K562 (cell line): ENCODE results near the gene EDEM1. TPM values are rescaled to one million over a fixed set of nuclear protein-coding genes. Genes with fewer than 3 reads are reported as not detected.

Experiments used
- ATAC-seq: fragments of 200-7000 bp; cut with Tn5 transposase; 3 replicates; pipeline ENCODE4 v1.9.1; 2020; ENCODE audit warnings: moderate library complexity
- BruUV-seq: library from RNA; stranded (reverse); fragments of 400-500 nt; replicated peaks from 2 replicates; lab custom pipeline; 2021; lab: Mats Ljungman, UMichigan
- CTCF ChIA-PET: fragments of 300-600 bp; formaldehyde crosslinking; extraction: SDS; loops from one replicate; lab custom pipeline; 2021; ENCODE audit warnings: low intra/inter-chr PET ratio; lab: Yijun Ruan, JAX
- POLR2A ChIA-PET: fragments of 300-600, 350-650 bp; sonication (Branson Sonifier 250); formaldehyde crosslinking; extraction: SDS; loops from one replicate; lab custom pipeline; 2021; ENCODE audit warnings: antibody characterized with exemption, inconsistent platforms; lab: Yijun Ruan, JAX
- DNase-seq, 4 experiments: peaks; one replicate each; pipeline versions ENCODE4 v3.0.0 to v3.0.0-alpha.2; 2011 to 2018; ENCODE audit warnings: low spot score in 3 of 4, mixed read lengths in 3 of 4; ENCODE audit errors: extremely low read depth in 1 of 4
- FAIRE-seq: peaks from 2 replicates; lab custom pipeline; 2011; peaks lifted over from hg19 to GRCh38; lab: Jason Lieb, UNC
- H2AFZ ChIP-seq: 2 replicates; pipeline ENCODE4 v1.6.0; 2011; ENCODE audit warnings: low read depth, low read length, control low read depth, inconsistent platforms
- H3K27ac ChIP-seq: fragments of 200-600 bp; 3 replicates; pipeline ENCODE4 v1.8.0; 2011; ENCODE audit warnings: low read depth, mild to moderate bottlenecking, control low read depth, inconsistent platforms, low read length, moderate library complexity, mixed read lengths; ENCODE audit errors: extremely low read depth
- H3K27me3 ChIP-seq, 2 experiments: fragments of 300-600 bp in 1 of 2; 2 replicates in 1 of 2; 3 replicates in 1 of 2; pipeline versions ENCODE4 v1.6.0 to v1.8.0; 2011; ENCODE audit warnings: inconsistent platforms in 2 of 2, low read length in 2 of 2, mild to moderate bottlenecking in 1 of 2, mixed read lengths in 1 of 2, moderate library complexity in 1 of 2; ENCODE audit not compliant: control insufficient read depth in 2 of 2, insufficient read depth in 2 of 2
- H3K36me3 ChIP-seq: fragments of 300-600 bp; 3 replicates; pipeline ENCODE4 v1.8.0; 2011; ENCODE audit warnings: mild to moderate bottlenecking, low read length, inconsistent platforms; ENCODE audit not compliant: control insufficient read depth, insufficient read depth
- H3K4me1 ChIP-seq, 2 experiments: fragments of 200-600 bp in 1 of 2; replicated peaks in 1 of 2; 2 replicates in 1 of 2; 3 replicates in 1 of 2; pipeline versions ENCODE4 v1.5.1 to v1.8.0; 2011; ENCODE audit warnings: inconsistent platforms in 2 of 2, low read length in 2 of 2, mild to moderate bottlenecking in 1 of 2, mixed read lengths in 1 of 2, moderate library complexity in 1 of 2; ENCODE audit not compliant: control insufficient read depth in 2 of 2, insufficient read depth in 2 of 2
- H3K4me2 ChIP-seq: 2 replicates; pipeline ENCODE4 v1.6.1; 2011; ENCODE audit warnings: low read length, control low read depth, inconsistent platforms, mixed read lengths; ENCODE audit not compliant: insufficient read depth
- H3K4me3 ChIP-seq: fragments of 200-600 bp; sonication (generic), shearing (Covaris generic); 2 replicates; pipeline ENCODE4 v1.5.1; 2016; ENCODE audit warnings: control low read depth, inconsistent platforms
- H3K79me2 ChIP-seq: fragments of 200-600 bp; 3 replicates; pipeline ENCODE4 v1.8.0; 2011; ENCODE audit warnings: low read length, inconsistent platforms; ENCODE audit not compliant: control insufficient read depth, insufficient read depth
- H3K9ac ChIP-seq, 2 experiments: 2 replicates each; pipeline versions ENCODE4 v1.6.0 to v1.6.1; 2011; ENCODE audit warnings: low read depth in 2 of 2, low read length in 2 of 2, control low read depth in 1 of 2, inconsistent platforms in 1 of 2, mild to moderate bottlenecking in 1 of 2, mixed read lengths in 1 of 2; ENCODE audit not compliant: insufficient read depth in 1 of 2
- H3K9me1 ChIP-seq: one replicate; pipeline ENCODE4 v1.6.0; 2011; ENCODE audit warnings: inconsistent platforms, mild to moderate bottlenecking, low read length, moderate library complexity; ENCODE audit not compliant: control insufficient read depth, insufficient read depth
- H3K9me3 ChIP-seq: replicated peaks from 2 replicates; pipeline ENCODE4 v1.5.1; 2011; ENCODE audit warnings: low read depth, low read length, inconsistent platforms; ENCODE audit not compliant: control insufficient read depth, insufficient read depth
- H4K20me1 ChIP-seq: replicated peaks from 2 replicates; pipeline ENCODE4 v1.6.1; 2011; ENCODE audit warnings: low read length, inconsistent platforms, mixed read lengths; ENCODE audit not compliant: control insufficient read depth, insufficient read depth
- BCOR ChIP-seq: fragments of 450-650 bp; IDR thresholded peaks from 2 replicates; pipeline ENCODE4 v1.6.1; 2016
- FOSL1 ChIP-seq: fragments of 200-800 bp; sonication (Bioruptor generic); conservative IDR thresholded peaks from 2 replicates; pipeline ENCODE4 v1.6.1; 2016; ENCODE audit warnings: missing genetic modification characterization, missing compliant biosample characterization
- HDAC6 ChIP-seq: IDR thresholded peaks from 2 replicates; pipeline ENCODE4 v1.6.1; 2012; ENCODE audit warnings: low read depth, mild to moderate bottlenecking, control low read depth, inconsistent platforms, low read length, moderate library complexity
- LARP7 ChIP-seq: fragments of 450-650 bp; IDR thresholded peaks from 2 replicates; pipeline ENCODE4 v1.6.1; 2016
- NFIC ChIP-seq: fragments of 450-650 bp; IDR thresholded peaks from 2 replicates; pipeline ENCODE4 v1.6.1; 2017; ENCODE audit warnings: mild to moderate bottlenecking, inconsistent platforms
- PHF21A ChIP-seq: fragments of 450-650 bp; IDR thresholded peaks from 2 replicates; pipeline ENCODE4 v1.6.1; 2017; ENCODE audit warnings: low read depth, borderline replicate concordance
- SLC30A9 ChIP-seq: fragments of 250-450 bp; sonication (Bioruptor Pico); IDR thresholded peaks from 2 replicates; pipeline ENCODE4 v1.8.0; 2022; ENCODE audit warnings: mild to moderate bottlenecking, moderate library complexity
- TARDBP ChIP-seq: fragments of 450-650 bp; IDR thresholded peaks from 2 replicates; pipeline ENCODE4 v1.6.1; 2016
- YY1 ChIP-seq, 3 experiments: IDR thresholded peaks; 2 replicates each; pipeline ENCODE4 v1.6.1; 2011; ENCODE audit warnings: low read length in 2 of 3, mild to moderate bottlenecking in 2 of 3, moderate library complexity in 2 of 3, borderline replicate concordance in 1 of 3, control low read depth in 1 of 3, low read depth in 1 of 3; ENCODE audit not compliant: insufficient read depth in 3 of 3, insufficient replicate concordance in 2 of 3, control insufficient read depth in 1 of 3, insufficient read length in 1 of 3; ENCODE audit errors: extremely low read depth in 1 of 3
- ZNF263 ChIP-seq: sonication (generic); formaldehyde crosslinking; IDR thresholded peaks from 2 replicates; pipeline ENCODE4 v1.8.0; 2022; ENCODE audit warnings: mild to moderate bottlenecking, missing genetic modification reagents, borderline replicate concordance
- WGBS: fragments of 100-300 bp; shearing (Covaris generic); methylation state at CpG from one replicate; pipeline ENCODE4 v1.1.6; 2016; ENCODE audit warnings: low coverage, mixed read lengths; ENCODE audit not compliant: insufficient coverage; ENCODE audit errors: missing lambda C conversion rate; 5-methylcytosine and 5-hydroxymethylcytosine counted together
- in situ Hi-C: fragments of 300-500 bp; cut with MboI; formaldehyde crosslinking; loops from 4 replicates; pipeline ENCODE4 v1.15.0; 2018; ENCODE audit warnings: inconsistent platforms, mixed read lengths
- intact Hi-C: fragments of 100-400 bp; cut with micrococcal nuclease; formaldehyde crosslinking; loops from 2 replicates; pipeline ENCODE4 v1.14.2; 2022
- polyA plus RNA-seq, 8 experiments: library from polyadenylated mRNA; depleted of rRNA in 4 of 8; stranded (reverse) in 5 of 8; unstranded in 3 of 8; fragments of >200 nt; fragmentation: Nextera tagmentation in 2 of 8; fragmentation: Illumina TruSeq in 1 of 8; extraction: Ambion mirVana in 2 of 8; extraction: Trizol in 1 of 8; gene quantifications; 2 replicates each; pipeline versions ENCODE4 v1.2.1 to v1.2.3, GENCODE V29; 2011 to 2014; ENCODE audit warnings: inconsistent platforms in 1 of 8, missing spikeins in 1 of 8
- total RNA-seq, 7 experiments: library from RNA; depleted of rRNA in 6 of 7; stranded (reverse); fragments of >200 nt in 6 of 7; fragmentation: Illumina TruSeq in 2 of 7; extraction: Trizol in 2 of 7; gene quantifications; 2 replicates each; pipeline versions ENCODE4 v1.2.1 to v1.2.3, GENCODE V29; 2011 to 2021; ENCODE audit warnings: low replicate concordance in 1 of 7
- TF ChIP-seq, protein P1 (sequence below): IDR thresholded peaks from 2 replicates; pipeline ENCODE4 v1.6.1; 2014; ENCODE audit warnings: antibody characterized with exemption
- TF ChIP-seq, protein P2 (sequence below), 2 experiments: fragments of 450-650 bp in 1 of 2; sonication (generic) in 1 of 2; formaldehyde crosslinking in 1 of 2; IDR thresholded peaks; 2 replicates each; pipeline versions ENCODE4 v1.7.1 to v1.9.0; 2016 to 2022; ENCODE audit warnings: inconsistent platforms in 1 of 2, mild to moderate bottlenecking in 1 of 2, missing genetic modification reagents in 1 of 2

Gene EDEM1
- total and polyA plus RNA-seq, 9 of the 15 experiments (the other 6 are each of a cell fraction or from before 2014, with no cell fraction given): 6.2 to 36.7 (median 14.3) TPM

DNA sequence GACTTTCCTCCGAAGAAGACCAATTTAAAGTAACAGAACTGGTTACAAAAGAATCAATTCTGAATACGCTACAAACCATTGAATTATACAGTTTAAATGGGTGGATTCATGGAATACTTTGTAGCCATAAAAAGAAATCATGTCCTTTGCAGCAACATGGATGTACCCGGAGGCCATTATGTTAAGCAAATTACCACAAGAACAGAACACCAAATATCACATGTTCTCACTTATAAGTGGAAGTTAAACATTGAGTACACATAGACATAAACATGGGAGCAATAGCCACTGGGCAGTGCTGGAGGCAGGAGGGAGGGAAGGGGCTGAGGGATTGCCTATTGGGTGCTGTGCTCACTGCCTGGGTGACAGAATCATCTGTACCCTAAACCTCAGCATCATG lies 61.3 kb downstream of the EDEM1 start:
- H2AFZ ChIP-seq: no peak overlapping the region
- no TSS peak for BruUV-seq
- no peaks in the 10 kb centered on the region for H3K4me1 ChIP-seq
- no peak overlapping the region for H3K4me2 ChIP-seq
- 1% methylated on average over 3 of the region's 3 CpGs for WGBS
- H3K9me1 ChIP-seq: no peaks in the 10 kb centered on the region
- ATAC-seq: no peak
- in situ Hi-C loops: no loop called here
- no peaks in the 10 kb centered on the region for H3K79me2 ChIP-seq
- no peaks in the 10 kb centered on the region; the same call in 1 of the 2 replicates for H3K9me3 ChIP-seq
- H3K27ac ChIP-seq: no peak overlapping the region
- peaks cover 41 to 48% of the 10 kb centered on the region in 2 experiments for H3K27me3 ChIP-seq
- no peak overlapping the region for H3K9ac ChIP-seq
- no peaks in the 10 kb centered on the region for H4K20me1 ChIP-seq
- DNase-seq: no peak
- H3K4me3 ChIP-seq: no peak overlapping the region
- no peak for FAIRE-seq
- intact Hi-C loops: no loop called here
- H3K36me3 ChIP-seq: no peaks in the 10 kb centered on the region
- TF ChIP-seq SLC30A9 (CRISPR knock-in tag): no peak
- TF ChIP-seq ZNF263 (CRISPR knock-in tag): no peak
- no peak for TF ChIP-seq BCOR
- TF ChIP-seq, protein P1, sequence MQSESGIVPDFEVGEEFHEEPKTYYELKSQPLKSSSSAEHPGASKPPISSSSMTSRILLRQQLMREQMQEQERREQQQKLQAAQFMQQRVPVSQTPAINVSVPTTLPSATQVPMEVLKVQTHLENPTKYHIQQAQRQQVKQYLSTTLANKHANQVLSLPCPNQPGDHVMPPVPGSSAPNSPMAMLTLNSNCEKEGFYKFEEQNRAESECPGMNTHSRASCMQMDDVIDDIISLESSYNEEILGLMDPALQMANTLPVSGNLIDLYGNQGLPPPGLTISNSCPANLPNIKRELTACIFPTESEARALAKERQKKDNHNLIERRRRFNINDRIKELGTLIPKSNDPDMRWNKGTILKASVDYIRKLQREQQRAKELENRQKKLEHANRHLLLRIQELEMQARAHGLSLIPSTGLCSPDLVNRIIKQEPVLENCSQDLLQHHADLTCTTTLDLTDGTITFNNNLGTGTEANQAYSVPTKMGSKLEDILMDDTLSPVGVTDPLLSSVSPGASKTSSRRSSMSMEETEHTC: no peak
- TF ChIP-seq, protein P2, sequence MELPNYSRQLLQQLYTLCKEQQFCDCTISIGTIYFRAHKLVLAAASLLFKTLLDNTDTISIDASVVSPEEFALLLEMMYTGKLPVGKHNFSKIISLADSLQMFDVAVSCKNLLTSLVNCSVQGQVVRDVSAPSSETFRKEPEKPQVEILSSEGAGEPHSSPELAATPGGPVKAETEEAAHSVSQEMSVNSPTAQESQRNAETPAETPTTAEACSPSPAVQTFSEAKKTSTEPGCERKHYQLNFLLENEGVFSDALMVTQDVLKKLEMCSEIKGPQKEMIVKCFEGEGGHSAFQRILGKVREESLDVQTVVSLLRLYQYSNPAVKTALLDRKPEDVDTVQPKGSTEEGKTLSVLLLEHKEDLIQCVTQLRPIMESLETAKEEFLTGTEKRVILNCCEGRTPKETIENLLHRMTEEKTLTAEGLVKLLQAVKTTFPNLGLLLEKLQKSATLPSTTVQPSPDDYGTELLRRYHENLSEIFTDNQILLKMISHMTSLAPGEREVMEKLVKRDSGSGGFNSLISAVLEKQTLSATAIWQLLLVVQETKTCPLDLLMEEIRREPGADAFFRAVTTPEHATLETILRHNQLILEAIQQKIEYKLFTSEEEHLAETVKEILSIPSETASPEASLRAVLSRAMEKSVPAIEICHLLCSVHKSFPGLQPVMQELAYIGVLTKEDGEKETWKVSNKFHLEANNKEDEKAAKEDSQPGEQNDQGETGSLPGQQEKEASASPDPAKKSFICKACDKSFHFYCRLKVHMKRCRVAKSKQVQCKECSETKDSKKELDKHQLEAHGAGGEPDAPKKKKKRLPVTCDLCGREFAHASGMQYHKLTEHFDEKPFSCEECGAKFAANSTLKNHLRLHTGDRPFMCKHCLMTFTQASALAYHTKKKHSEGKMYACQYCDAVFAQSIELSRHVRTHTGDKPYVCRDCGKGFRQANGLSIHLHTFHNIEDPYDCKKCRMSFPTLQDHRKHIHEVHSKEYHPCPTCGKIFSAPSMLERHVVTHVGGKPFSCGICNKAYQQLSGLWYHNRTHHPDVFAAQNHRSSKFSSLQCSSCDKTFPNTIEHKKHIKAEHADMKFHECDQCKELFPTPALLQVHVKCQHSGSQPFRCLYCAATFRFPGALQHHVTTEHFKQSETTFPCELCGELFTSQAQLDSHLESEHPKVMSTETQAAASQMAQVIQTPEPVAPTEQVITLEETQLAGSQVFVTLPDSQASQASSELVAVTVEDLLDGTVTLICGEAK (IDR thresholded peaks at IDR 0.05): no peak
- TF ChIP-seq, protein P2 (CRISPR knock-in tag; IDR thresholded peaks at IDR 0.05): no peak
- TF ChIP-seq NFIC: no peak
- no peak for TF ChIP-seq LARP7
- no peak for TF ChIP-seq PHF21A
- no peak for TF ChIP-seq TARDBP
- TF ChIP-seq HDAC6: no peak
- TF ChIP-seq YY1 (IDR thresholded peaks at IDR 0.05; ENCODE audit: borderline replicate concordance in 1 of 3, control insufficient read depth in 1 of 3, extremely low read depth in 1 of 3, insufficient read depth in 3 of 3, insufficient read length in 1 of 3, insufficient replicate concordance in 2 of 3, low read depth in 1 of 3, low read length in 2 of 3): no peak
- no peak for TF ChIP-seq FOSL1 (tag)
- POLR2A ChIA-PET: no interaction called here
- CTCF ChIA-PET: no interaction called here
